Right atrium auricular region (tissue), 2 donors: ENCODE measurements around the gene CMSS1. TPM values are rescaled to one million over a fixed set of nuclear protein-coding genes. Genes with fewer than 3 reads are reported as not detected.

Experiments used
- DNase-seq: peaks from one replicate; pipeline ENCODE4 v3.0.0-alpha.2; 2019; ENCODE audit warnings: low spot score
- H3K27ac ChIP-seq, 2 donors: fragments of 200-600 bp; sonication (generic); 1 replicate in 1 of 2; 2 replicates in 1 of 2; pipeline ENCODE4 v1.5.1; 2016 to 2019
- H3K27me3 ChIP-seq, 2 donors: fragments of 200-600 bp; sonication (generic); one replicate each; pipeline versions ENCODE4 v1.5.1 to v1.6.0; 2017 to 2019
- H3K36me3 ChIP-seq: fragments of 200-600 bp; sonication (generic); one replicate; pipeline ENCODE4 v1.5.1; 2016
- H3K4me1 ChIP-seq, 2 donors: fragments of 200-600 bp; sonication (generic); one replicate each; pipeline versions ENCODE4 v1.5.1 to v1.6.0; 2017 to 2019
- H3K4me3 ChIP-seq, 2 donors: fragments of 200-600 bp; sonication (generic); 1 replicate in 1 of 2; 2 replicates in 1 of 2; pipeline ENCODE4 v1.5.1; 2017 to 2019; ENCODE audit warnings: mild to moderate bottlenecking in 1 of 2, moderate library complexity in 1 of 2
- H3K9me3 ChIP-seq, 2 donors: fragments of 200-600 bp; sonication (generic); one replicate each; pipeline ENCODE4 v1.5.1; 2019
- CTCF ChIP-seq, 2 donors: fragments of 200-600 bp; sonication (generic); IDR thresholded peaks; one replicate each; pipeline ENCODE4 v1.5.1; 2019; ENCODE audit warnings: antibody characterized with exemption in 2 of 2
- total RNA-seq, 2 donors: library from RNA; depleted of rRNA; stranded (reverse); fragments of >200 nt; gene quantifications; one replicate each; pipeline ENCODE4 v1.1.0, GENCODE V29; 2016

Gene CMSS1
- total RNA-seq, 2 donors from 2014 or later = 5.7 to 17.7 TPM

DNA sequence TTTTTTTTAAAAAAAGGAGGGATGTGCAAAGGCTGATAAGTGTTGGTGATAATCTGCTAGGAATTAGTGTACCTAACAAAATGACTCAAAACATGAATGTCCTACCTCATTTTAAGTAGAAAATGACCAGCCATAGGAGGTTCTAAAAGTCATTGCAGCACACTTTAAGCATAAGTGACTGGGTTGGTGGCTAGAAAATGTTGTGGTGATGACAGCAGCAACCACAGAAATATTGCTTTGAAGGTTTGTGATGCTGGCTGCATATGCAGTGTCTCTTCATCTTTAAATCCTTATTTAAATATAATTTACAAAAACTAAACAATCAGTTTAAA is 55.2 kb downstream of the CMSS1 start:
- Histone ChIP-seq H3K4me1 (peaks cover 0 to 66% of the 10 kb centered on the region in 2 donors), H3K9me3 (no peaks in the 10 kb centered on the region), H3K4me3 (peak overlapping the region; percentile 70 to 83), H3K27ac (peak overlapping the region; percentile 93), H3K27me3 (no peaks in the 10 kb centered on the region), H3K36me3 (peaks cover 10% of the 10 kb centered on the region)
- no peak for DNase-seq
- no peak for TF ChIP-seq CTCF (IDR thresholded peaks at IDR 0.05)

- no peak for TF ChIP-seq CTCF (IDR thresholded peaks at IDR 0.05)
- no peaks in the 10 kb centered on the region for H3K27me3 ChIP-seq
- DNase-seq = no peak
- no peaks in the 10 kb centered on the region for H3K9me3 ChIP-seq
- H3K36me3 ChIP-seq = peaks cover 4% of the 10 kb centered on the region
- H3K27ac ChIP-seq = peak overlapping the region; percentile 93
- peaks cover 0 to 65% of the 10 kb centered on the region in 2 donors for H3K4me1 ChIP-seq
- peak overlapping the region; percentile 70 to 83 for H3K4me3 ChIP-seq
Measured at GRCh38 chr3:99873269-99874102, 55.8 kb downstream of the CMSS1 start.

- DNase-seq = no peak
- Histone ChIP-seq H3K9me3 (no peaks in the 10 kb centered on the region), H3K27me3 (no peaks in the 10 kb centered on the region), H3K4me3 (peak overlapping the region; percentile 70 to 83), H3K4me1 (peaks cover 0 to 59% of the 10 kb centered on the region in 2 donors), H3K36me3 (peaks cover 4% of the 10 kb centered on the region), H3K27ac (peak overlapping the region; percentile 93)
- no peak for TF ChIP-seq CTCF (IDR thresholded peaks at IDR 0.05)
Measured at GRCh38 chr3:99874237-99875002, 56.8 kb downstream of the CMSS1 start.

GRCh38 chr3:99875581-99875928 is 57.9 kb downstream of the CMSS1 start:
- peak overlapping the region; percentile 93 for H3K27ac ChIP-seq
- H3K4me1 ChIP-seq = peaks cover 0 to 52% of the 10 kb centered on the region in 2 donors
- H3K4me3 ChIP-seq = peak overlapping the region; percentile 70 to 83
- no peaks in the 10 kb centered on the region for H3K27me3 ChIP-seq
- TF ChIP-seq CTCF (IDR thresholded peaks at IDR 0.05) = no peak
- no peak for DNase-seq
- no peaks in the 10 kb centered on the region for H3K9me3 ChIP-seq
- peaks cover 4% of the 10 kb centered on the region for H3K36me3 ChIP-seq

DNA sequence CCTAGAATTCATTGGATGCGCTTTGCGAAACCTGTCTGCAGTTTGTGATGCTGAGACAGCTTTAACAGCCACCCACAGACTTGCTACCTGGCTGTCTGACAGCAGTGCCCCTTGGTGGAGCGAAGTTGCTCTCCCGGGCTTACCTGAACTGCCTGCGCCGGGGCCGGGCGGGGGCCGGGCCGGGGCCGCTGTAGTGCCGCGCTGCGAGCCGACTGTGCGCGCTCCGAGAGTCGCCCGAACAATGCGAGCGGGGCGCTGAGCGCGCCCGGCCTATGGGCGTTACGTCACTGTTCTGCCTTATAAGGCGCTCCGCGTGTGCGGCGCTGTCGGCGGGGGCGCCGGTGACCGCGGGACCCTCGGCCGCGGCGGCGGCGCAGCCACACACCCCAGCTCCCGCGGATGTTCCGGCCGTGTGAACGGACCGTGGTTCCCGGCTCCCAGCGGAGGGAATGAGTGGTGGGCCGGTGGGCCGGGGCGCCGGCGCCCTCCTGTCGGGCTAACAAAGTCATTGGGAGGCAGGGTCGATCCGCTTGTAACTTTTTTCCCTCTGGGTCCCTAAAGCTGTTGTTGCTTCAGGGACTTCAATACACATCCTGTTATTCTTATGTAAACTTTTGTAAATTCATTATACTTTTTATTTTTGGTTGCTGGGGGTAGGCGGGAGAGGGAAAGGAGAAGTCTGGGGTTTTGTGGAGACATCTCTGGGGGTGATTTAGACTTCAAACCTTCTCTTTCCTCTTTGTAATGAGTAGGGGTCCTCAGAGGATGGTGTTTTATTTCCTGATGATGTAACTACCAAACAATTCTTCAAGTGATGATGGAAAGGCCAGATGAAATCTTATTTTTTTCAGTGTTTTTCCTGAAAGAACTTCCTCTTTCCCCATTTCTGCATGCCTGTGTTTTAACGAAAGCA is 58.5 kb downstream of the CMSS1 start:
- H3K36me3 ChIP-seq = peaks cover 4% of the 10 kb centered on the region
- no peak for TF ChIP-seq CTCF (IDR thresholded peaks at IDR 0.05)
- H3K27ac ChIP-seq = peak overlapping the region; percentile 93
- peak; percentile 85 for DNase-seq
- peak overlapping the region; percentile 70 to 83 for H3K4me3 ChIP-seq
- H3K9me3 ChIP-seq = no peaks in the 10 kb centered on the region
- H3K27me3 ChIP-seq = no peaks in the 10 kb centered on the region
- peaks cover 0 to 52% of the 10 kb centered on the region in 2 donors for H3K4me1 ChIP-seq
